Purkinje cell (primary cell): ENCODE results near the gene PODNL1. TPM values are rescaled to one million over a fixed set of nuclear protein-coding genes. Genes with fewer than 3 reads are reported as not detected.

ENCODE experiments used
- polyA plus RNA-seq: library from polyadenylated mRNA; unstranded; fragments of >200 nt; fragmentation: Nextera tagmentation; gene quantifications from 2 replicates; pipeline ENCODE4 v1.2.1, GENCODE V29; 2014

Gene PODNL1, protein sequence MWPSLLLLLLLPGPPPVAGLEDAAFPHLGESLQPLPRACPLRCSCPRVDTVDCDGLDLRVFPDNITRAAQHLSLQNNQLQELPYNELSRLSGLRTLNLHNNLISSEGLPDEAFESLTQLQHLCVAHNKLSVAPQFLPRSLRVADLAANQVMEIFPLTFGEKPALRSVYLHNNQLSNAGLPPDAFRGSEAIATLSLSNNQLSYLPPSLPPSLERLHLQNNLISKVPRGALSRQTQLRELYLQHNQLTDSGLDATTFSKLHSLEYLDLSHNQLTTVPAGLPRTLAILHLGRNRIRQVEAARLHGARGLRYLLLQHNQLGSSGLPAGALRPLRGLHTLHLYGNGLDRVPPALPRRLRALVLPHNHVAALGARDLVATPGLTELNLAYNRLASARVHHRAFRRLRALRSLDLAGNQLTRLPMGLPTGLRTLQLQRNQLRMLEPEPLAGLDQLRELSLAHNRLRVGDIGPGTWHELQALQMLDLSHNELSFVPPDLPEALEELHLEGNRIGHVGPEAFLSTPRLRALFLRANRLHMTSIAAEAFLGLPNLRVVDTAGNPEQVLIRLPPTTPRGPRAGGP
- polyA plus RNA-seq, result not detected in 2 replicates

DNA sequence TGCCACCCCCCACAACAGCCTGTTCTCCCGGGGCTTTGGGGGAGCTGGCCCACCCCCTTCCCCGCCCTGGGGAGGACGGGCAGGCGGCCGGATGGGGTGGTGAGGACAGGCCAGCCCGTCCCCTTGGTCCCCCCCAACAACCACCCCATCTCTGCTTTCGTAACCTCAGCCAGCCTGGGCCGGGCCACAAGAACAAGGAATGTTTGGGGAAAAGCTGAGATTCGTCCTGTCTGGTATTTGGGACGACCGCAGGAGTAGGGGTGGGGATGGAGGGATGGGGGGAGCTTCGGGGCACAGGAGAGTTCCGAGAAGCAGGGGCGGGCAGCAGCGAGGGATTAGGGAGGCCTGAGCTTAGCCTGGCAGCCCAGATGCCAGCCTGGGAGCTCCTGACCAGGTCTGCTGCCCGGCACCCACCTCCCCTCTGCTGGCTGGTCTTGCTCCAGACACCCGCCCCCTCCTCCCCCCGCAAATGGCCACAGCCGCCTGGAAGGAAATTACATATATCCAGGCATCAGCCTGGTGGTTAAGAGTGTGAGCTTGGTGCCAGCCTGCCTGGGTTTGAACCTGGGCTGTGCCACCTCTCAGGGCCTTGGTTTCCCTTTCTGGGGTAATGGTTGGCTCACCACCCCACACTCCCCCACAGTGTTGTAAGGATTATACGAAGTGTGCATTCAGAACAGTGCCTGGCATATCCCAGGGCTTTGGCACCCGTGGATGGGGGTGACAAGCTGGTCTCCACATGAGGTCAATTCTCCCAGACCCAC, at the start of gene PODNL1:
PODNL1 (minus strand) TSS at position 117 of the 764 bp plus-strand sequence. CDS start 236 bp downstream, outside the sequence.

DNA sequence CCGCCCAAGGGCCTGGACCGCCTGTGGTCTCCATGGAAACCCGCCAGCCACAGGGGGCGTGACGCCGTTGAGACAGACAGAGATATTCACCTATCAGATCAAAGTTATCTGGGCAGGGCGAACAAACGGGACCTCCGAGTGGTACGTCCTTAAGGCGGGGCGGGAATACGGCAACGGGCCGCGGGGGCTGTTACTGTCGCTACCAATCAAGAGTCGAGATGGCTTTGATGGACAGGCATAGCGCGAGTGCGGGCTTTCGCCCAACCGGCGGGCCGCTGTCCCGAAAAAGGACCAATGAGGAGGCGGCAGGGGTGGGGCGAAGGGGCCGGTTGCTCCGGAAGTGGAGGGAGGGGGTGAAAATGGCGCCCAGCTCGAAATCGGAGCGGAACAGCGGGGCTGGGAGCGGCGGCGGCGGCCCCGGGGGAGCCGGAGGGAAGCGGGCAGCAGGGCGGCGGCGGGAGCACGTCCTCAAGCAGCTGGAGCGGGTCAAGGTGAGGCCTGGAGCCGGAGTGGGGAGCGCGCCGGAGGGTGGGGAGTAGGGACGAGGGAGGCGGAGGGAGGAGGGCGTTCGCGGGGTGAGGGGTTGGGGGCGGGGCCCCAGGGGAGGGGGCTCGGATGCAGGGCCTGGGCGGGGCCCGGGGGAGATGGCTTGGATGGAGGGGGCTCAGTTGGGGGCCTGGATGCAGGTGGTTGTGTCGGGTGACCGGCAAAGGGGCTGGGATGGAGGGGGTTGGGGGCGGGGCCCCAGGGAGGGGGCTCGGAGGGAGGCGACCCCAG, 14.1 kb upstream of the PODNL1 start, which contains the start of gene DCAF15:
DCAF15 (plus strand) TSS at position 356 of the 777 bp plus-strand sequence; CDS start at position 360, 4 bp downstream.

DNA sequence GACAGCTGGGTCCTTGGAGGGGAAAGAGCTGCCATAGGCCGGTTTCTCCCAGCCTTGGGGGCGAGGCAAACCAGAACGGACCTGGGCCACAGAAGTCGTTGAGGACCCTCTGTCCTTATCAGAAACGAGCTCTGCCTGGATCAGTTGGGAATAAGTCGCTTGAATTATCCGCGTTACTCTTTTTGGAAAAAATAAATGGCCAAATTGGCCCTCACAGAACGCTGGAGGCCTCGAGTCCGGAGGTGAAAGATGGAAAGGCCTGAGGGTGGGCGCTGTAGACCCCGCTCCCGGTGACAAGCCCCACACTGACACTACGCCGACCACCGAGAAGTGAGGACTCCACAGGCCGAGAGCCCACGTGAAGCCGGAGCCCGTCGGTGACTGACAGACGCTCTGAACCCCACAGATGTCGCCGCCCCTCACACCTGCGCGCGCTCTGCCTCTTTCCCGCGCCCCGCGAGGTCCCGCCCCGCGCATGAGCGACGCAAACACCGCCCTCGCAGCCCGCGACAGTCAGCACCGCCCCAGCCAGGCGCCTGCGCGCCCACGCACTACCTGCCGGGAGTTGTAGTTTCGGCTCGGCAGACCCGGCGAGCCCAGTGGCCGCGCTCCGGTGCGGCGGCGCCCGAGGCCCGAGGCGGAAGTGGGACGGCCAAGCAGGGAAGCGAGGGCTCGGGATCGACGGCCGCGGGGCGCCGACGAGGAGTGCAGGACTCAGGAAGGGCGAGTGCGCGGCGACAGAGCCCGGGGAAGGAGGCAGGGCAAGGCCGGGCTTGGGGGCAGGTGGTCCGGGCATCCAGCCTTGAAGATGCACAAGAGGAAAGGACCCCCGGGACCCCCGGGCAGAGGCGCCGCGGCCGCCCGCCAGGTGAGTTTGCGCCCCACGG, 32.3 kb downstream of the PODNL1 start, which contains the start of the genes BRME1 and CC2D1A:
BRME1 (minus strand) TSS at position 484 of the 887 bp plus-strand sequence. CDS start 1,225 bp downstream, outside the sequence.
CC2D1A (plus strand) TSS at position 568 of the 887 bp plus-strand sequence; CDS start at position 809, 241 bp downstream.

Other genes with a start within 250 kb of the PODNL1 start
- gene MRI1, start 173.9 kb downstream of the PODNL1 start, polyA plus RNA-seq, result 0.34 and 0.66 TPM in 2 replicates
- gene C19orf53, start 164.0 kb downstream of the PODNL1 start, polyA plus RNA-seq, result 364 and 396 TPM in 2 replicates
- gene ZSWIM4, start 143.0 kb downstream of the PODNL1 start, polyA plus RNA-seq, result 0.35 and 0.85 TPM in 2 replicates
- 2.2 TPM in 1 of 2 replicates, not detected in the other for gene NANOS3, start 61.3 kb downstream of the PODNL1 start, polyA plus RNA-seq
- 0.20 TPM in 1 of 2 replicates, not detected in the other for gene BRME1, start 32.3 kb downstream of the PODNL1 start, polyA plus RNA-seq
- gene CC2D1A, start 32.2 kb downstream of the PODNL1 start, polyA plus RNA-seq, result 1.1 and 3.0 TPM in 2 replicates
- 5.3 TPM in 1 of 2 replicates, not detected in the other for gene DCAF15, start 14.1 kb upstream of the PODNL1 start, polyA plus RNA-seq
- gene RFX1, start 67.9 kb upstream of the PODNL1 start, polyA plus RNA-seq, result 0.35 and 0.52 TPM in 2 replicates
- not detected in 2 replicates for gene RLN3, start 89.7 kb upstream of the PODNL1 start, polyA plus RNA-seq
- gene IL27RA, start 93.3 kb upstream of the PODNL1 start, polyA plus RNA-seq, result 0.99 TPM in 1 of 2 replicates, not detected in the other
- gene PALM3, start 123.7 kb upstream of the PODNL1 start, polyA plus RNA-seq, result 0.13 TPM in 1 of 2 replicates, not detected in the other
- gene MISP3, start 134.4 kb upstream of the PODNL1 start, polyA plus RNA-seq, result 3.4 and 6.2 TPM in 2 replicates
- not detected in 2 replicates for gene C19orf67, start 147.4 kb upstream of the PODNL1 start, polyA plus RNA-seq
- gene SAMD1, start 152.3 kb upstream of the PODNL1 start, polyA plus RNA-seq, result 3.1 and 6.4 TPM in 2 replicates
- gene PRKACA, start 179.3 kb upstream of the PODNL1 start, polyA plus RNA-seq, result 3.5 and 5.8 TPM in 2 replicates
- not detected in 2 replicates for gene ASF1B, start 198.2 kb upstream of the PODNL1 start, polyA plus RNA-seq